ENCODE results near the gene RHEB. TPM values are rescaled to one million over a fixed set of nuclear protein-coding genes. Genes with fewer than 3 reads are reported as not detected.

RHEB gene
- total RNA-seq, 1 donor from 2014 or later = 225 TPM

GRCh38 chr7:151439855-151440798 is 79.6 kb downstream of the RHEB start, which contains the start of gene CRYGN:
Gene CRYGN (minus strand): TSS chr7:151440141. CDS start chr7:151439917, 224 bp downstream.
- no peaks in the 10 kb centered on the region for H4K20me1 ChIP-seq (ENCODE audit: low read depth)

GRCh38 chr7:151438864-151439601 is 80.7 kb downstream of the RHEB start:
- Histone ChIP-seq H3K27ac (no peak overlapping the region), H2AFZ (replicated peaks) (peak overlapping the region; percentile 86), H3K4me1 (peaks cover 16% of the 10 kb centered on the region), H3K4me3 (peak overlapping the region; percentile 57), H3K4me2 (peak overlapping the region; percentile 75), H3K9me3 (ENCODE audit: low read depth) (no peaks in the 10 kb centered on the region), H3K27me3 (peaks cover 48% of the 10 kb centered on the region), H3K9ac (no peak overlapping the region), H3K36me3 (no peaks in the 10 kb centered on the region), H3K79me2 (ENCODE audit: low read depth) (no peaks in the 10 kb centered on the region), H3F3A (ENCODE audit: low read depth) (peaks cover 4% of the 10 kb centered on the region), H4K20me1 (ENCODE audit: low read depth) (no peaks in the 10 kb centered on the region)
- peaks cover 13% of the 10 kb centered on the region for H3K27me3 Mint-ChIP-seq (ENCODE audit: insufficient read depth, low read depth)
- peak overlapping the region; percentile 67 for H3K4me3 Mint-ChIP-seq
- no peaks in the 10 kb centered on the region for H3K36me3 Mint-ChIP-seq
- H3K4me1 Mint-ChIP-seq = peaks cover 11% of the 10 kb centered on the region
- no peak overlapping the region for H3K27ac Mint-ChIP-seq
- H3K9me3 Mint-ChIP-seq = no peaks in the 10 kb centered on the region
- no peak for TF ChIP-seq EZH2 (IDR thresholded peaks at IDR 0.05)
- no peak for TF ChIP-seq EZH2phosphoT487 (IDR thresholded peaks at IDR 0.05)
- TF ChIP-seq CTCF (IDR thresholded peaks at IDR 0.05) = no peak
- DNase-seq (ENCODE audit: low spot score) = no peak

More at GRCh38 chr7:151439855-151440798, 79.6 kb downstream of the RHEB start, which contains the start of gene CRYGN:
- peaks cover 48% of the 10 kb centered on the region for H3K27me3 ChIP-seq
- H3K36me3 Mint-ChIP-seq = no peaks in the 10 kb centered on the region
- no peaks in the 10 kb centered on the region for H3K36me3 ChIP-seq
- H3K4me3 ChIP-seq = peak within 1 kb of the TSS; percentile 57
- peak within 1 kb of the TSS; percentile 67 for H3K4me3 Mint-ChIP-seq
- peak; percentile 83 for DNase-seq (ENCODE audit: low spot score)
- no peak within 1 kb of the TSS for H3K9ac ChIP-seq
- peaks cover 11% of the 10 kb centered on the region for H3K4me1 Mint-ChIP-seq
- no peak within 1 kb of the TSS for H3K27ac ChIP-seq
- peaks cover 4% of the 10 kb centered on the region for H3F3A ChIP-seq (ENCODE audit: low read depth)
- H3K4me1 ChIP-seq = peaks cover 16% of the 10 kb centered on the region
- H3K79me2 ChIP-seq (ENCODE audit: low read depth) = no peaks in the 10 kb centered on the region
- no peaks in the 10 kb centered on the region for H3K9me3 Mint-ChIP-seq
- no peak within 1 kb of the TSS for H3K27ac Mint-ChIP-seq
- TF ChIP-seq EZH2 (IDR thresholded peaks at IDR 0.05) (peak; percentile 42), CTCF (IDR thresholded peaks at IDR 0.05) (peak; percentile 5), EZH2phosphoT487 (IDR thresholded peaks at IDR 0.05) (peak; percentile 40)
- H3K27me3 Mint-ChIP-seq (ENCODE audit: insufficient read depth, low read depth) = peaks cover 13% of the 10 kb centered on the region
- peak within 1 kb of the TSS; percentile 75 for H3K4me2 ChIP-seq
- H2AFZ ChIP-seq (replicated peaks) = peak within 1 kb of the TSS; percentile 86
- no peaks in the 10 kb centered on the region for H3K9me3 ChIP-seq (ENCODE audit: low read depth)

GRCh38 chr7:151437866-151438516 is 81.7 kb downstream of the RHEB start:
- Mint-ChIP-seq H3K27me3 (ENCODE audit: insufficient read depth, low read depth) (peaks cover 13% of the 10 kb centered on the region), H3K4me1 (peaks cover 11% of the 10 kb centered on the region), H3K36me3 (no peaks in the 10 kb centered on the region), H3K9me3 (no peaks in the 10 kb centered on the region), H3K4me3 (no peak overlapping the region), H3K27ac (no peak overlapping the region)
- H3K27ac ChIP-seq = no peak overlapping the region
- H3K4me2 ChIP-seq = no peak overlapping the region
- H3K9me3 ChIP-seq (ENCODE audit: low read depth) = no peaks in the 10 kb centered on the region
- no peaks in the 10 kb centered on the region for H3K36me3 ChIP-seq
- no peak overlapping the region for H3K4me3 ChIP-seq
- H3K27me3 ChIP-seq = peaks cover 45% of the 10 kb centered on the region
- no peak overlapping the region for H2AFZ ChIP-seq (replicated peaks)
- no peak for TF ChIP-seq CTCF (IDR thresholded peaks at IDR 0.05)
- TF ChIP-seq EZH2phosphoT487 (IDR thresholded peaks at IDR 0.05) = no peak
- no peak for TF ChIP-seq EZH2 (IDR thresholded peaks at IDR 0.05)
- no peak for DNase-seq (ENCODE audit: low spot score)
- no peaks in the 10 kb centered on the region for H3K79me2 ChIP-seq (ENCODE audit: low read depth)
- H3K4me1 ChIP-seq = peaks cover 16% of the 10 kb centered on the region
- H4K20me1 ChIP-seq (ENCODE audit: low read depth) = no peaks in the 10 kb centered on the region
- H3F3A ChIP-seq (ENCODE audit: low read depth) = peaks cover 4% of the 10 kb centered on the region
- no peak overlapping the region for H3K9ac ChIP-seq
